NCI-H1092 treated with DMSO at 0.1 percent for 48 hours (cell line): ENCODE results near the gene PHRF1.
A peak's percentile ranks its signal among the peaks of the same experiment; 100 is the strongest.

Experiments used
- DNase-seq: peaks from one replicate; lab custom pipeline; 2025; lab: John Stamatoyannopoulos, UW

The PHRF1 gene

DNA sequence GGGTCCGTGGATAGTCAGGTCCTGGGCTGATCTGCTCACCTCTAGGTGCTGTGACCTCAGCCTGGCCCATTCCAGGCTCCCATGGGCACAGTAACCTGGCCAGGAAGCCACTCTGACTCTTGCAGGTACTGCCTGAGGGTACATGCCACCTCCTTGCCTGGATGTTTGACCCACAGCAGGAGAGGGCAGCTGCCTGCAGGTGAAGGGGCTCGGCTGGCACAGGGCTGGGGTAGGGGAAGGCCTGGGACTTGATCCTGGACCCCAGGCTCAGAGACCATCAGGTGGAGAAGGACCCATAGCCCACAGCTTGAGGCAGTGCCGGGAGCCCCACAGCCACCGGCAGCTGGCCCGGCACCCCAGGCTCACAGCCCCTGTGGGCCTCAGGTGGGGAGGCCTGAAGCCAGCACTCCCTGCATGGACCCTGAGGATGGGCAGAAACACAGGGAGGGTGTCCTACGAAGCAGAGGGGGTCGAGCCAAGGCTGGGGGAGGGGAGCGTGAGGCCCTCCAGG lies 36.2 kb upstream of the PHRF1 start:
- no peak for DNase-seq

- DNase-seq = no peak
Measured at GRCh38 chr11:540583-541432, 35.5 kb upstream of the PHRF1 start.

DNA sequence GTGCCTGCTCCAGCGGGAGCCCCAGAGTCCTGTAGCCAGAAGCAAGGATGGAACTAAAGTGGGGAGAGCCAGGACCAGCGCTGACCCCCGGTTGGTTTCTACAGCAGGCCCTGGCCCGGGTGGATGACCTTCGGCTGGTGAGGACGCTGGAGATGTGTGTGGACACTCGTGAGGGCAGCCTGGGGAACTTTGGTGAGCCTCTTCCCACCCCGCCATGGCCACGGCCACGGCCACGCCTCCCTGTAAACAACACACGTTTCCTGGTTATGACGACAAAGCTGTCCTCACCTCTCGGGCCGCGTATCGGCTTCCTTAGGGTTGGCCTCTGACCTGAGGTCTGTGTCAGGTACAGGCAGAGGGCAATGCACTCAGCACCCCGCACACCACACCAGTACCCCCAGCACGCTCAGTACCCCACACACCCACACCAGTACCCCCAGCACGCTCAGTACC lies 34.8 kb upstream of the PHRF1 start:
- no peak for DNase-seq

GRCh38 chr11:544817-545166 lies 31.5 kb upstream of the PHRF1 start:
- no peak for DNase-seq

DNA sequence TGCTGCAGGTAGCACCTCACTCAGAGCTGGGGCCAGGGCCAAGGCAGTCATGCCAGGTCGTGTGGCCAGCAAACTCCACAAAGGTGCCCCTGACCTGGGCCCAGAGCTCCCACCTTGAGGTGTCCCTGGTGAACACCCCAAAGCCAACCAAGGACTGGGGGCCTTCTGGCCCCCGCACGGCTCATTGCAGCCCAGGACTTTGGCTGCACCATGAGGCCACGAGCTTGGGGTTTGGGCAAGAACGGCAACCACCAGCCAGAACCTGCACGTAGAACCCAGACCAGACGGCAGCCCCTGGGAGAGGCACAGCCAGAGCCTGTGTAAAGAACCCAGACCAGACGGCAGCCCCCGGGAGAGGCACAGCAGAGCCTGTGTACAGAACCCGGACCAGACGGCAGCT lies 31.1 kb upstream of the PHRF1 start:
- DNase-seq = no peak

- peak; percentile 18 for DNase-seq
Measured at GRCh38 chr11:548700-549603, 27.3 kb upstream of the PHRF1 start.

GRCh38 chr11:550021-550745 lies 26.1 kb upstream of the PHRF1 start:
- DNase-seq = no peak

DNA sequence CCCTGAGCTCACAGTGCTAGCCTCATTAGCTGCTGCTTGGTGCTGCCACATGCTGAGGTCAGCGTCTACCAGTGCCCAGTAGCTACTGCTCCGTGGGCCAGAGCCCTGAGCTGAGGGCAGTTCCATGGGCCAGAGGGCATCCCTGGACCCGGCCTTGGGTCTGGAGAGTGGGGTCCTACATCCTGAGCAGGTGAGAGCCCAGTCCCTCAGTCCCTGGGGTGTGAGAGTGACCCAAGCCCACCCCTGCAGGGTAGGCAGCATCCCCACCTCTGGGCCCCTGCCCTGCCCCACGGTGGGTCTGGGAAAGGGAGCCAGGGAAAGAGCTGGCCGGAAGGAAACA lies 25.6 kb upstream of the PHRF1 start:
- DNase-seq = no peak

GRCh38 chr11:551131-551530 lies 25.1 kb upstream of the PHRF1 start:
- DNase-seq = no peak

DNA sequence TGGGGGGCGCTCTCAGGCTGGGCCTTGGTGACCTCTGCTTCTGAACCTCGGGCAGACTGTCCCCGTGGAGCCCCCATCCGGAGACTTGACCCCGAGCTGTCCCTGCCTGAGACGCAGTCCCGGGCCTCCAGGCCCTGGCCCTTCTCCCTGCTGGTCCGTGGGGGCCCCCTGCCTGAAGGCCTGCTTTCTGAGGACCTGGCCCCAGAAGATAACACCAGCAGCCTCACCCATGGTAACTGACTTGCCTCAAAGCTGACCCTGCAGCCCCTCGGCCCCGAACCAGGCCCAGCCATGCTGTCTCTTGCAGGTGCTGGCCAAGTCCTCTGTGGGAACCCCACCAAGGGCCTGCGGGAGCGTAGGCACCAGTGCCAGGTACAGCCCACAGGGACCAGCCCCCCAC lies 24.7 kb upstream of the PHRF1 start:
- no peak for DNase-seq

DNA sequence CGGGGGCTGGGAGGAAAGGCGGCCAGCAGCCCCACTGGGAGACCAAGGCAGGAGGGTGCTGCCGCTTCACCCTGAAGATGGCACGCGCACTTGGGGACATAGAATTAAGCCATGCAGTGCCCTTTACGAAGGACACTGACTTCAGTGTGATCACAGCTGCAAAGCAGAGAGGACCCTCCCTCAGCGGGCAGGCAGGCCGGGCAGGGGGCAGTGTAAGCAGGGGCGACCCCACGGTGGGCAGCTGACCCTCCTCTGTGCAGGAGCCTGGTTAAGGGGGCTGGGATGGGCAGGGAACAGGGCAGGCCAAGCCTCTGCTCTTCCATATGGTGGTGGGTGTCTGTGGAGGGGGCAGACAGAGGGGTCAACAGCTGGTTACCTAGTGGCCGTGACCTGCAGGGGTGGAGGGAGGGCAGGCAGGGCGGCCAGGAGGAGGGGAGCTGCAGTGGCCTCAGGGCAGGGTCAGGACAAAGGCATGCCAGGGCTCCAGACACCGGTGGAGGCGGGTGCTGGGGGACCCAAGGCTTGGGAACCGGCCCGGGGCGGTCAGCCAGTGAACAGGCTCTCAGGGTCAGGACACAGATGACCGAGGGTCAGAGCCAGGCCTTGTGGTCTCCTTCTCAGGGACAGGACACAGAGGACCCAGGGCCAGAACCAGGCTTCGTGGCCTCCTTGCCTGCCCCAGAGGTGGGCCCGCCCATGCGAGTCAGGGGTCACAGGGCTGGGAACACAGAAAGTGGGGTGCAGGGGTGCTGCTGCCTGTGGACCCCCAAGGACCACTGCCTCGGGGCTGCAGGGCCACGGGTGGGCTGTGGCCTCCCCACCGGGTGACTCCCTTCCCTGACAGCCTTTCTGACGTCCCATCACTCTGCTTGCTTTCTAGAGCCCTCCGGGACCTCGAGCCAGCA lies 22.9 kb upstream of the PHRF1 start:
- DNase-seq = no peak

DNA sequence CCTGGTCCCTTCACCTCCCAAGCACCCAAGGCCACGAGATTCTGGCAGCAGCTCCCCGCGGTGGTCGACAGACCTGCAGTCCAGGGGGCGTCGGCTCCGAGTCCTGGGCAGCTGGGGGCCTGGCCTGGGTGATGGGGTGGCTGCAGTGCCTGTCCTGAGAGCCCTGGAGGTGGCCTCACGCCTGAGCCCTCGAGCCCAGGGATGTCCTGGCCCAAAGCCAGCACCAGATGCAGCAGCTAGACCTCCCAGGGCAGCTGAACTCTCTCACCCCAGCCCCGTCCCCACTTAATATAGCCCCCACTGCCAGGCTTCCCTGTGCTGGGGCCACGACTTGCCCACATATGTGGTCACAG lies 22.3 kb upstream of the PHRF1 start:
- DNase-seq = no peak

DNA sequence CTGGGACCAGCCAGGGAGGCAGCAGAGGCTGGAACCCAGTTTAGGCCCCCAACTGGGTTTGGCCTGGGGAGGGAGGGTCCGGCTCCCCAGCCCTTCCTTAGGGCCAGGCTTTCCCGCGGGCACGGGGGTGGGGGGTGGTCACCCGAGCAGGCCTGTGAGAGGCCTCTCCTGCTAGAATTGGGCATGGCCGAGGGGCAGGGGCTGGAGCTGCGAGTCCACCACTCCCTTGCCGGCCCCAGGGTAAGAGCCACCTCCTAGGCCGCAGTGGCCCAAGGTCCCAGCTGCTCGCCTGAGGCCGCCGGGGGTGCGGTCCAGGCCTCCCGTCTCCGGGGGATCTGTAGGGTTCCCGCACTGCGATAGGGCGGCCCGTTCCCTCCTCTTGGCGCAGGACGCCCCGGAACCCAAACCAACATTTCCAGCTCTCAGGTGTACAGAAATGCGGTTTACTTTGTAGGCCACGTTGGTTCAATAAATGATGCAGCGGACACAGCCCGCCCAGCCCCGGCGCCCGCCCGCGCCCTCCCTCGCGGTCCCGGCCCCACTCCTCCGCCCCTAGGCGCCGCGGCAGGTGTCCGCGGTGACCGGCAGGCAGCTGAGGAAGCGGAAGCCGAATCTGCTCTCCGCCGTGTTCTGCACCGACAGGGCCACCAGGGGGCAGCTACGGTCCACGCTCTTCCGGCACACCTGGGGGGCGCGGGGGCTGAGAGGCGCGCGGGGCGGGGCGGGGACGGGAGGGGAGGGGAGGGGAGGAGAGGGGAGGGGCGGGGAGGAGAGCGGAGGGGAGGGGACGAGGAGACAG lies 21.6 kb upstream of the PHRF1 start:
- peak; percentile 77 for DNase-seq

DNA sequence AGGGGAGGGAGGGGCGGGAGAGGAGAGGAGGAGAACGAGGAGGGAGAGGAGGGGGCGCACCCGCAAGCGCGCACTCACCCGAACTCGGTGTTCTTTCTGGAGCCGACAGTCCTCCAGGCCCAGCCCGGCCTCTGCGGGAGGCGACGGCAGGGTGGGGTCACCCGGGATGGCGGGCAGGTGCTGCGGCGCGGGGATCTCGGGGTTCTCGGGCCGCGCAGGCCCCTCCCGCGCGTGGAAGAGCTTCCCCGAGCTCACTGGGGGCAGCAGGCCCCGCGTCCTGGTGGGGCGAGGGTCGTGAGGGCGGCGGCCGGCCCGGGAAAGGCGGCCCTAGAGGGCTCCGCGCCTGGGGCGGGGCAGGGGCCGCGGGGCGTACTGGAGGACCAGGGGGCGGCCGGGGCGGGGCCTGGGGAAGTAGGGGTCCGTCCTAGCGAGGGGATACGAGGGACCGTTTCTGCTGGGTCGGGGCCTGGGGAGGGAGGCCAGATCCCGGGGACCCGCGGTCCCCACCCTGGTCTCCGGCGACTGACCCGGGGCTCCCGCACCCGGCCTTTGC lies 21.0 kb upstream of the PHRF1 start:
- DNase-seq = no peak

DNA sequence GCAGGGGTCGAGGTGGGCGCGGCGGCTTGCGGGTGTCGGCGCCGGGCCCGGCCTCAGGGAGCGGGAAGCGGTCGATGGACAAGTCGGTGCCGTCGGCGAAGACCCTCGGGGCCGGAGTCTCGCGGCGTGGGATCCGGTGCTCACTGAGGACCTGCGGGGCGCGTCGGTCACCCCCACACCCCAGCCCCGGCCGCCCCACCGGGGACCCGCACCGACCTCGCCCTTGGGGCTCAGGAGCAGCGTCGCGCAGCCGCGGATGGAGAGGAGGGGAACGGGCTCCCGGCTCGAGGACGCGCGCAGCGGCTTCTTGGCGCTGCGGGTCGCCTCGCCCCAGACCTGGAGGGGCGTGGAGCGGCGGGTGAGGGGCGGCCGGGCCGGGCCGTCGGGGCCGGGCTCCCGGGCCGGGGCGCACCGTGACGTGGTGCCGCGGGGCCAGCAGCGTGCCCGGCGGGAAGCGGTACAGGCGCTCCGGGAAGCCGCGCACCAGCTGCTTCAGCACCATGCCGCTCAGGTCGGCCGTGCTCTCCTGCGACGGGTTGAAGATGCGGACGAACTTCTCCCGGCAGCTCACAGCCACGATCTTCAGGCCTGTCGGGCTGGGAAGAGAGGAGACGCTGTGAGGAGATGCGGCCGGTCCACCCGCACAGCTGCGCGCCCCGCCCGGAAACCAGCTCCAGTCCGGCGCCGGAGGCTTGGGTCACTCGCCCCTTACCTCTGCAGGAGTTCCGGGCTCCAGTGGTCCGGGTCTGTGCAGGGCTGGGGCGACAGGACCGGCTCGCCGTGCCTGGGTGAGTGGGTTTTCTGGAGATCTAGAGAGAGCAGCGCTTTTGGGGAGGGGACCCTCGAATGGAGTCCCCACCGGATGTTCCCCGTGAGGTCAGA lies 20.2 kb upstream of the PHRF1 start:
- no peak for DNase-seq

- DNase-seq = no peak
Measured at GRCh38 chr11:556662-557256, 19.5 kb upstream of the PHRF1 start.

DNA sequence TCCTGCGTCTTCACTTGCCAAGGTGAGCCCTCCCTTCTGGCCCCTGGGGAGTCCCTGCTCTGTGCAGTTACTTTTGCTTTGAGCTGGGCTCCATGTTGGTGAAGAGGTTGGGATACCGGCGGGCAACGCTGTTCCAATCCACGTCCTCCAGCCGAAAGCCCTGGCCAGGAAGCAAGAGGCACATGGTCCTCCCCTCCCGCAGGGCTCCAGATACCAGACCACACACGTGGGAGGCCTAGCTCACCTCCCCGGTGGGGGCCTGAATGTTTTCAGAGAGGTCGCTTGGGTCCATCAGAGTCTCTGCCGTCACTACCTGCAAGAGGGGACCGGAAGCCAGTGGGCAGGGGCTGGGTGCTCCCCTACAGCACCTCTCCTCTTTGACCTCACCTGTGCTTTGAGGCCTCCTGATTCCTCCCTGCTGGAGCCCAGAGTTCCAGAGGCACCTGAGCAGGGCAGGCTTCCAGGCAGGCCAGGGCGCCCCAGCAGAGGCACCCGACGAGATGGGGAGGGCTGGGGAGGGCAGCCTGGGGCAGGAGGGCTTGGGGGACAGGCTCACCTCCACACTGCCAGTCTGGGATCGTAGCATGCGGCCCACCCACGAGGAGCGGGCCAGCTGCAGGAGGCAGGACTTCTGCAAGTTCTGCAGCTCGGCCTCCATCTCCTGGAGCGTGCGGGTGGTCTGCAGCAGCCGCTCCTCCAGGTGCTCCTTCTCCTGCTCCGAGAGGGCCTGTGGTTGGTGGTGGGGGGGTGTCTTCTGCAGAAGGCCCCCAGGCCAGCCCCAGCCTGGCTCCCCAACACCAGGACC lies 18.7 kb upstream of the PHRF1 start:
- no peak for DNase-seq

GRCh38 chr11:558503-558902 lies 17.8 kb upstream of the PHRF1 start:
- no peak for DNase-seq
